ENCODE measurements around the gene SPATA6L.

DNA sequence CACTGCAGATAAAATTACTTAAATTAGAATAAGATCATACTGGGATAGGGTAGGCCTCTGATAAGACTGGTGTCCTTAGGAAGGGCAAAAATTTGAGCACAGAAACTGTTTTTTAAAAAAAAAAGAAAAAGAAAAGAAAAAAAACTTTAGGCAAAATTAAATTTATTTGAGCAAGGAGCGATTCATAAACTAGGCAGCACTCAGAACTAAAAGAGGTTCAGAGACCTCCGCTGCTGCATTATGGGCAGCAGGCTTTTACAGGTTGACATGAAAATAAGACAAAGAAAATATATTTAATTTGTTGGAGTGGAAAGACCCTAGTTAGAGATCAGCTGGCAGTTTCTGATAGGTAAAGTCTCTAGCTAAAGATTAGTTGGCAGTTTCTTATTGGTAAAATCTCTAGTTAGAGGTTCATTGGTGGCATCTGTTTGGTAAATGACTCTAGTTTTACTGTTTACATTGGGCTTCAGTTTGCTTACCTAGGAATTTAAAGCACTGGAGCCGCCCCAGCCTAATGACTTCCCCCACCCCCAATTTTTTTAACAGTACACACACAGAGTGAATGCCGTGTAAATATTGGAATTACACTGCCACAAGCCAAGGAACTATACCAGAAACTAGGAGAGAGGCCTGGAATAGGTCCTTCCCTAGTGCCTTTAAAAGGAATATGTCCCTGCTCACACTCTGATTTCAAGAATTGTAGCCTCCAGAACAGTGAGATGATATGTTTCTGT, 8.7 kb downstream of the SPATA6L start:
- no peak for TF ChIP-seq REST (IDR thresholded peaks at IDR 0.05; ENCODE audit: low read depth)
- TF ChIP-seq, protein P1, sequence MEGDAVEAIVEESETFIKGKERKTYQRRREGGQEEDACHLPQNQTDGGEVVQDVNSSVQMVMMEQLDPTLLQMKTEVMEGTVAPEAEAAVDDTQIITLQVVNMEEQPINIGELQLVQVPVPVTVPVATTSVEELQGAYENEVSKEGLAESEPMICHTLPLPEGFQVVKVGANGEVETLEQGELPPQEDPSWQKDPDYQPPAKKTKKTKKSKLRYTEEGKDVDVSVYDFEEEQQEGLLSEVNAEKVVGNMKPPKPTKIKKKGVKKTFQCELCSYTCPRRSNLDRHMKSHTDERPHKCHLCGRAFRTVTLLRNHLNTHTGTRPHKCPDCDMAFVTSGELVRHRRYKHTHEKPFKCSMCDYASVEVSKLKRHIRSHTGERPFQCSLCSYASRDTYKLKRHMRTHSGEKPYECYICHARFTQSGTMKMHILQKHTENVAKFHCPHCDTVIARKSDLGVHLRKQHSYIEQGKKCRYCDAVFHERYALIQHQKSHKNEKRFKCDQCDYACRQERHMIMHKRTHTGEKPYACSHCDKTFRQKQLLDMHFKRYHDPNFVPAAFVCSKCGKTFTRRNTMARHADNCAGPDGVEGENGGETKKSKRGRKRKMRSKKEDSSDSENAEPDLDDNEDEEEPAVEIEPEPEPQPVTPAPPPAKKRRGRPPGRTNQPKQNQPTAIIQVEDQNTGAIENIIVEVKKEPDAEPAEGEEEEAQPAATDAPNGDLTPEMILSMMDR (IDR thresholded peaks at IDR 0.05 in 2 of 3, conservative IDR thresholded peaks at IDR 0.05 in 1 of 3; ENCODE audit: borderline replicate concordance in 1 of 3, insufficient read depth in 1 of 3, low read depth in 2 of 3, low read length in 2 of 3): no peak
- no peak for TF ChIP-seq CBX3 (IDR thresholded peaks at IDR 0.05; ENCODE audit: low read depth)
- no peak for TF ChIP-seq RAD21 (IDR thresholded peaks at IDR 0.05; ENCODE audit: low read depth)
- no peak for TF ChIP-seq SP1 (IDR thresholded peaks at IDR 0.05; ENCODE audit: low read depth)
- TF ChIP-seq ZNF274 (IDR thresholded peaks at IDR 0.05; ENCODE audit: low read depth, low read length): no peak
- no peak for TF ChIP-seq MAX (IDR thresholded peaks at IDR 0.05)
- no peak for TF ChIP-seq EZH2 (IDR thresholded peaks at IDR 0.05)
- TF ChIP-seq JUND (IDR thresholded peaks at IDR 0.05): no peak
- no peak for TF ChIP-seq SIN3A (IDR thresholded peaks at IDR 0.05; ENCODE audit: low read depth)
- TF ChIP-seq POLR2AphosphoS5 (IDR thresholded peaks at IDR 0.05; ENCODE audit: low read depth, low read length): no peak
- TF ChIP-seq FOSL1 (IDR thresholded peaks at IDR 0.05; ENCODE audit: low read depth): no peak
- no peak for TF ChIP-seq CEBPB (IDR thresholded peaks at IDR 0.05; ENCODE audit: low read depth)
- TF ChIP-seq TCF7L2 (IDR thresholded peaks at IDR 0.05; ENCODE audit: borderline replicate concordance, extremely low read depth, insufficient read depth, insufficient read length): no peak

Data from HCT116 (cell line).